Stromal cell of bone marrow (primary cell): Measurements from ENCODE around the gene MDC1.

Experiments used
- DNase-seq: peaks from one replicate; pipeline ENCODE4 v3.0.0-alpha.2; 2012; ENCODE audit warnings: low read depth

MDC1 gene

GRCh38 chr6:30700340-30700739 is 16.7 kb downstream of the MDC1 start:
- DNase-seq = no peak

- DNase-seq = no peak
Measured at GRCh38 chr6:30696432-30696831, 20.6 kb downstream of the MDC1 start.

- DNase-seq = no peak
Measured at GRCh38 chr6:30691208-30691847, 25.8 kb downstream of the MDC1 start.

GRCh38 chr6:30690403-30691207 is 26.5 kb downstream of the MDC1 start, which contains the start of gene NRM:
NRM (minus strand) TSS chr6:30690984; CDS start chr6:30690974, 10 bp downstream.
- DNase-seq = peak; percentile 74

GRCh38 chr6:30689985-30690384 is 27.1 kb downstream of the MDC1 start:
- DNase-seq = no peak

GRCh38 chr6:30689022-30689865 is 27.8 kb downstream of the MDC1 start:
- no peak for DNase-seq

GRCh38 chr6:30688569-30688968 is 28.5 kb downstream of the MDC1 start:
- no peak for DNase-seq

- peak; percentile 53 for DNase-seq
Measured at GRCh38 chr6:30687659-30688431, 29.2 kb downstream of the MDC1 start.

GRCh38 chr6:30686908-30687658 is 30.0 kb downstream of the MDC1 start:
- DNase-seq = peak; percentile 94

- DNase-seq = peak; percentile 47
Measured at GRCh38 chr6:30686009-30686907, 30.8 kb downstream of the MDC1 start, which contains the start of gene PPP1R18. PPP1R18 (minus strand) TSS chr6:30686645; CDS start chr6:30686018, 627 bp downstream.

GRCh38 chr6:30685157-30686008 is 31.7 kb downstream of the MDC1 start:
- DNase-seq = no peak

- DNase-seq = no peak
Measured at GRCh38 chr6:30684386-30685156, 32.5 kb downstream of the MDC1 start.

- no peak for DNase-seq
Measured at GRCh38 chr6:30683980-30684338, 33.1 kb downstream of the MDC1 start.

- DNase-seq = no peak
Measured at GRCh38 chr6:30683183-30683979, 33.7 kb downstream of the MDC1 start.

GRCh38 chr6:30682143-30683117 is 34.7 kb downstream of the MDC1 start:
- DNase-seq = peak; percentile 76

GRCh38 chr6:30681766-30682142 is 35.3 kb downstream of the MDC1 start:
- no peak for DNase-seq
